Left ventricle myocardium inferior (tissue), 1 donor: ENCODE measurements around the gene ZBTB32. TPM values are rescaled to one million over a fixed set of nuclear protein-coding genes. Genes with fewer than 3 reads are reported as not detected.

ENCODE experiments used
- DNase-seq: peaks from one replicate; pipeline ENCODE4 v3.0.0-alpha.2; 2020
- H3K27ac ChIP-seq: fragments of 200-600 bp; replicated peaks from 2 replicates; pipeline ENCODE4 v1.8.0; 2021
- H3K27me3 ChIP-seq: fragments of 200-600 bp; 2 replicates; pipeline ENCODE4 v1.8.0; 2021; ENCODE audit warnings: low read depth
- H3K36me3 ChIP-seq: fragments of 200-600 bp; 2 replicates; pipeline ENCODE4 v1.8.0; 2021
- H3K4me1 ChIP-seq: fragments of 200-600 bp; 2 replicates; pipeline ENCODE4 v1.8.0; 2021
- H3K4me3 ChIP-seq: fragments of 200-600 bp; 2 replicates; pipeline ENCODE4 v1.8.0; 2021; ENCODE audit warnings: mild to moderate bottlenecking, moderate library complexity
- H3K9me3 ChIP-seq: fragments of 200-600 bp; replicated peaks from 2 replicates; pipeline ENCODE4 v1.8.0; 2021
- intact Hi-C: fragments of 100-400 bp; cut with micrococcal nuclease; formaldehyde crosslinking; loops from one replicate; pipeline ENCODE4 v1.11.0; 2022
- total RNA-seq: library from RNA; stranded (reverse); fragmentation: NEBNext Ultra II Directional; extraction: Animal tissue kit (Norgen Biotek cat#: 25700); gene quantifications from one replicate; pipeline ENCODE4 v1.2.1, GENCODE V29; 2021
- TF ChIP-seq, protein P1 (sequence below): fragments of 200-600 bp; IDR thresholded peaks from 2 replicates; pipeline ENCODE4 v1.8.0; 2021; ENCODE audit warnings: antibody characterized with exemption, mild to moderate bottlenecking, borderline replicate concordance
- donor health status: DM: no; HTN: yes; CAD: no; lungs with severe emphysema.

Gene ZBTB32
- total RNA-seq, 1 donor from 2014 or later: not detected

DNA sequence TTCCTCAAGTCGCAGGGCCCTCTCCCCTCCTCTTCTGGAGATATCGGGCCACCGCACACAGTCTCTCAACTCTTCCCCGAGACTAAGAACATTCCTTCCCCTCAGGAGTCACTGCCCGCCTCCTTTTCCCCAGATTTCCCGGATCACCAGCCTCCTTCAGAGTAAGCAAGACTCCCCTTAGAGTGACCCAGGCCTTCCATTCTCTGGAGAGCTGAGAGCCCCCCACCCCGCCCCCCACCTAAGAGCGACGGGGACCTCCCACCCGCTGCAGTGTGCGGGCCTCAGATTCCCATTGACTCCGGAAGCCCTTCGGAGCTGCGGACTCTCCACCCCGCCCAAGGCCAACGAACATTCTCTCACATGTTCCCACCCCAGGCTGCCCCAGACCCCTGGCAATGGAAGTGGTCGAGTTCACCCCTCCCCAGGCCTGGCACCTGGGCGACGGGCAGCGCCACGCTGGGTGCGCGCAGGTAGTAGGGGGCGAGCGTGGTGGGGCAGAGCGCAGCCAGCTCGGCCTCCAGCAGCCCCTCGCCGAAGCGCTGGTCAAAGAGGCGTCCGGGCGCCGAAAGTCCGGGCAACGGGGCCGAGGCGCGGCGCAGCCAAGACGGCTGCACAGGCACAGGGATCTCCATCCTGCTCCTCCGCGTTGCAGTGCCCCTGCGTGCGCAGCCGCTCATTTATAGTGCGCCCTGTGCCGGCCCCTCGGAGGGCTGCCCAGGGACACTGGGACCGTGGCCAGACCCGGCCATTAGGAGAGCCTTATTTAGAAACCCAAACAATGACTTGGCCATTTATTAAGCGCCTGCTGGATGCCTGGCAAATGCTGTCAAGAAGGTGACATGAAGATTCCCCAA, 52.2 kb downstream of the ZBTB32 start, which contains the start of gene HSPB6:
TSS of gene HSPB6 (minus strand) at position 653 of the 854 bp plus-strand sequence. CDS start at position 632, 21 bp downstream.
- TF ChIP-seq, protein P1, sequence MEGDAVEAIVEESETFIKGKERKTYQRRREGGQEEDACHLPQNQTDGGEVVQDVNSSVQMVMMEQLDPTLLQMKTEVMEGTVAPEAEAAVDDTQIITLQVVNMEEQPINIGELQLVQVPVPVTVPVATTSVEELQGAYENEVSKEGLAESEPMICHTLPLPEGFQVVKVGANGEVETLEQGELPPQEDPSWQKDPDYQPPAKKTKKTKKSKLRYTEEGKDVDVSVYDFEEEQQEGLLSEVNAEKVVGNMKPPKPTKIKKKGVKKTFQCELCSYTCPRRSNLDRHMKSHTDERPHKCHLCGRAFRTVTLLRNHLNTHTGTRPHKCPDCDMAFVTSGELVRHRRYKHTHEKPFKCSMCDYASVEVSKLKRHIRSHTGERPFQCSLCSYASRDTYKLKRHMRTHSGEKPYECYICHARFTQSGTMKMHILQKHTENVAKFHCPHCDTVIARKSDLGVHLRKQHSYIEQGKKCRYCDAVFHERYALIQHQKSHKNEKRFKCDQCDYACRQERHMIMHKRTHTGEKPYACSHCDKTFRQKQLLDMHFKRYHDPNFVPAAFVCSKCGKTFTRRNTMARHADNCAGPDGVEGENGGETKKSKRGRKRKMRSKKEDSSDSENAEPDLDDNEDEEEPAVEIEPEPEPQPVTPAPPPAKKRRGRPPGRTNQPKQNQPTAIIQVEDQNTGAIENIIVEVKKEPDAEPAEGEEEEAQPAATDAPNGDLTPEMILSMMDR: no peak

DNA sequence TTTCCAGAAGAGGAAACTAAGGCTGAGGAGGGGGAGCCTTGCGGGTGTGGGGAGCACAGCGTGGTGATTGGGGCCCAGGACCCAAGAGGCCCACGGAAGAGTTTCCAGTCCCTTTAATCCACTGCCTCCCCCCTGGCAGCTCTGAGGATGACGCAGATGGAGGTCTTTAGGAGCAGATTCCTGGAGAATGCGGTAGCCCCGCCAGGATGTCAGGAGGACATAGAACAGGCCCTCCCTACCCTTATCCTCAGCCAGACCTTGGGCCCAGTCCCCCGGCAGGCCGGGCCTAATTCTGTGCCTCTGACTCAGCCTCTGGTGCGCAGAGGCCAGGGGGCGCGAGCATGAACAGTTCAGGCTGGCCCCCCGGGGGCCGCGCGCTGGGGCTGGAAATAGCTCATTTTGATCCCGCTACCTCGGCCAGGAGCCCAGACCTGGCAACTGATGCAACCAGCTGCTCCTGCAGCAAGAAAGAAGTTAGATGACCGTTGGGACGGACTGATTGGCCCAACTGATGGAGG, 52.9 kb downstream of the ZBTB32 start:
- Histone ChIP-seq H3K4me3 (peak overlapping the region; percentile 100), H3K4me1 (peaks cover 56% of the 10 kb centered on the region), H3K27ac (peak overlapping the region; percentile 99), H3K27me3 (no peaks in the 10 kb centered on the region), H3K9me3 (no peaks in the 10 kb centered on the region), H3K36me3 (peaks cover 24% of the 10 kb centered on the region)
- TF ChIP-seq, protein P1: no peak
- intact Hi-C loops: no loop called here
- peak; percentile 87 for DNase-seq

More for the DNA sequence above, 52.2 kb downstream of the ZBTB32 start, which contains the start of gene HSPB6:
- peak; percentile 80 for DNase-seq
- H3K27me3 ChIP-seq: no peaks in the 10 kb centered on the region
- peak within 1 kb of the TSS; percentile 99 for H3K27ac ChIP-seq
- H3K9me3 ChIP-seq: no peaks in the 10 kb centered on the region
- intact Hi-C loops: no loop called here
- peaks cover 20% of the 10 kb centered on the region for H3K36me3 ChIP-seq
- H3K4me1 ChIP-seq: peaks cover 62% of the 10 kb centered on the region
- H3K4me3 ChIP-seq: peak within 1 kb of the TSS; percentile 100

DNA sequence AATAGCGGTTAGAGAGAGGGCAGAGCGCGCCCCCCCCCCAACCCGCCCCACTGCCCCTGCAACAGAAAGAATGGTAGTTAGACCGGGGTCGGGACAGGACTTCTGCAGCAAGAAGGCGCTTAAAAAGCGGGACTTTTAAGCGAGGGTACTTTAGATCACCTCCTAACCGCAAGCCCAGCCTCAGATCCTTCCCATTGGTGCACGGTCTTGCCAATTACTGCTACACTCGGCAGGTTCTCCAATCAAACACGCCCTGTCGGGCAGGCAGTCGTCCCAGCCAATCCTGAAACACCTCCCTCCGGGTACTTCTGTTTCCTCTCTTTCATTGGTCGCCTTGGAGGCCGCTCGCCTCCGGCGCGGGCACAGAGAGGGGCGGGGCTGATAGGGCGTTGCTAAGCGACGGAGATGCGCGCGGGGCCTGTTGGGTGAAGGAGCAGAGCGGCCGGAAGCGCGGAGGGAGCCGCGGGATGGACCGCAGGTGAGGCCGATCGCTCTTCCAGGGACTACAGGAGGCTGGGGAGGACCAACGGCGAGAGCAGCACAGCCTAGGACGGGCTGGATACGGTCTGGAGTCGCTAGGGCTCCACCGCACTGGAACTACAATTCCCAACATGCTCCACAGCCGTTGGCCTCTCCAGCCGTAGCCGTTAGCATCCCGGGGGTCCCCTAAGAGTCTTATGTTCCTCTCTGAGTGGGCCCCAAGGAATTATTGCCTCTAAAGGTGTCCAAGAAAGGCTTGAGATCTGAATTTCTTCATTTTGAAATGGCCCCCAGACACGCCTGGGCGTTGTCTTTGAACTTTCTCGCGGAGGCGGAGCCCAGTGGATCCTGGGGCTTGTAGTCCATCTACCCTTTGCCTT, 53.6 kb downstream of the ZBTB32 start, which contains the start of gene PROSER3:
TSS of gene PROSER3 (plus strand) at position 428 of the 860 bp plus-strand sequence. CDS start at position 468, 40 bp downstream.
- peak within 1 kb of the TSS; percentile 100 for H3K4me3 ChIP-seq
- intact Hi-C loops: no loop called here
- H3K4me1 ChIP-seq: peaks cover 56% of the 10 kb centered on the region
- DNase-seq: peak; percentile 97
- no peaks in the 10 kb centered on the region for H3K9me3 ChIP-seq
- peaks cover 24% of the 10 kb centered on the region for H3K36me3 ChIP-seq
- peak within 1 kb of the TSS; percentile 99 for H3K27ac ChIP-seq
- TF ChIP-seq, protein P1: no peak
- H3K27me3 ChIP-seq: no peaks in the 10 kb centered on the region

DNA sequence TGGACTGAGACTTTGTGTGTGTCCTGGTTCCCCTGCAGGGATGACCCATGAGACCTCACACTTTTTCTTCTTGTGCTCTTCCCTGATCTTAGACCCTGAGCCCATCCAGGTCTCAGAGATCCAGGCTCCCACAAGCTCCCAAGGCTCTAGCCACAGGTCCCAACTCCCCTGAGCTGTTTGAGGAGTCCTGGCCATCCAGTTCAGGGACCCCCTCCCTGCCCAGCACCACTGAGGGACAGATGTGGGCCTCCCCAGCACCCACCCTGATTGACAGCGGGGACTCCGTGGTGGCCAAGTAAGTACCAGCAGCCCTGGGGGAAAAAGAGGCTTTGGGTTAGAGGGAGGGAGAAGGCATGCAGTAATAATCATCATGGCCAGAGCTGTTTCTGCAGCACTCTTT, 55.3 kb downstream of the ZBTB32 start:
- DNase-seq: no peak
- TF ChIP-seq, protein P1: no peak
- Histone ChIP-seq H3K4me3 (no peak overlapping the region), H3K36me3 (peaks cover 31% of the 10 kb centered on the region), H3K4me1 (peaks cover 54% of the 10 kb centered on the region), H3K27ac (no peak overlapping the region), H3K27me3 (no peaks in the 10 kb centered on the region), H3K9me3 (no peaks in the 10 kb centered on the region)
- intact Hi-C loops: no loop called here
